GM12875 (cell line): ENCODE data around the gene ADD1.

Experiments used
- H3K4me3 ChIP-seq: one replicate; pipeline ENCODE4 v1.5.1; 2011; ENCODE audit warnings: low read depth, low read length, control low read depth
- TF ChIP-seq, protein P1 (sequence below): IDR thresholded peaks from 2 replicates; pipeline ENCODE4 v1.5.1; 2011; ENCODE audit warnings: low read depth, mild to moderate bottlenecking, control low read depth, inconsistent platforms, low read length, moderate library complexity, borderline replicate concordance; ENCODE audit not compliant: insufficient read depth

ADD1 gene

DNA sequence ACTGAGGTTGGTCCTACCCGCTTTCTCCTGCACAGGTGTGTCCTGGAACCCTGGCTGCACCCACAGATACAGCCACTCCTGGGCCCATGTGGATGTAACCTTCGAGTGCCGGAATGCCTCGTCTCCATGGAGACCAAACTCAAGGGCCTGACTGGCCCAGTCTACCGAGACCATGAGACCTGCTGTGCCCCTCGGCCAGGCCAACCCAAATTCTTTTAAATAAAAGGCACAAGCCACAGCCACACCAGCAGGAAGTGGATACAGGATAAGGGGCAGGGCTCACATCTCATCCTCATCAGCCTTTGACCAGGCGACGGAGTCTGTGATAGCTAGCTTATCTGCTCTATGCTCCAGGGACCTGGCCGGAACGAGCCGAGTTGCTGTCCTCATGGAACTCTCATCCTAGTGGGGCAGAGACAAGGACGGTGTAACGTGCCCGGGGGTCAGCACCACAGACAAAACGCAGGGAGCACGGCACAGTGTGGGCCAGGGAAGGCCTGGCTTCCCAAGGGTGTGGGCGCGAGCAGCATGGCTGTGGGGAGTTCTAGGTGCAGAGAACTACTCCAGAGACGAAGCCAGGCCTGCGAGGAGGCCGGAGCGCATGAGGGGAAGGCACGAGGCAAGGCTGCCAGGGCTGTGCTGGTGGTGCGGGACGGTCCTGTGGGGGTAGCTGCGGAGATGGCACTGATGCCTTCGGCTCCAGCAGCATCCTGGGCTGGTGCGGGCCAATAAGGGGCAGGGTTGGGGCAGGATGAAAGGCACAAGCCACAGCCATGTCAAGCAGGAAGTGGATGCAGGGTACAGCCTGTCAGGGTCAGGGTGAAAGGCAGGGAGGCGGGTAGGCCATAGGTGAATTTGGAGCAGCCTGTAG, 96.9 kb downstream of the ADD1 start:
- TF ChIP-seq, protein P1, sequence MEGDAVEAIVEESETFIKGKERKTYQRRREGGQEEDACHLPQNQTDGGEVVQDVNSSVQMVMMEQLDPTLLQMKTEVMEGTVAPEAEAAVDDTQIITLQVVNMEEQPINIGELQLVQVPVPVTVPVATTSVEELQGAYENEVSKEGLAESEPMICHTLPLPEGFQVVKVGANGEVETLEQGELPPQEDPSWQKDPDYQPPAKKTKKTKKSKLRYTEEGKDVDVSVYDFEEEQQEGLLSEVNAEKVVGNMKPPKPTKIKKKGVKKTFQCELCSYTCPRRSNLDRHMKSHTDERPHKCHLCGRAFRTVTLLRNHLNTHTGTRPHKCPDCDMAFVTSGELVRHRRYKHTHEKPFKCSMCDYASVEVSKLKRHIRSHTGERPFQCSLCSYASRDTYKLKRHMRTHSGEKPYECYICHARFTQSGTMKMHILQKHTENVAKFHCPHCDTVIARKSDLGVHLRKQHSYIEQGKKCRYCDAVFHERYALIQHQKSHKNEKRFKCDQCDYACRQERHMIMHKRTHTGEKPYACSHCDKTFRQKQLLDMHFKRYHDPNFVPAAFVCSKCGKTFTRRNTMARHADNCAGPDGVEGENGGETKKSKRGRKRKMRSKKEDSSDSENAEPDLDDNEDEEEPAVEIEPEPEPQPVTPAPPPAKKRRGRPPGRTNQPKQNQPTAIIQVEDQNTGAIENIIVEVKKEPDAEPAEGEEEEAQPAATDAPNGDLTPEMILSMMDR: no peak
- H3K4me3 ChIP-seq: no peak overlapping the region

DNA sequence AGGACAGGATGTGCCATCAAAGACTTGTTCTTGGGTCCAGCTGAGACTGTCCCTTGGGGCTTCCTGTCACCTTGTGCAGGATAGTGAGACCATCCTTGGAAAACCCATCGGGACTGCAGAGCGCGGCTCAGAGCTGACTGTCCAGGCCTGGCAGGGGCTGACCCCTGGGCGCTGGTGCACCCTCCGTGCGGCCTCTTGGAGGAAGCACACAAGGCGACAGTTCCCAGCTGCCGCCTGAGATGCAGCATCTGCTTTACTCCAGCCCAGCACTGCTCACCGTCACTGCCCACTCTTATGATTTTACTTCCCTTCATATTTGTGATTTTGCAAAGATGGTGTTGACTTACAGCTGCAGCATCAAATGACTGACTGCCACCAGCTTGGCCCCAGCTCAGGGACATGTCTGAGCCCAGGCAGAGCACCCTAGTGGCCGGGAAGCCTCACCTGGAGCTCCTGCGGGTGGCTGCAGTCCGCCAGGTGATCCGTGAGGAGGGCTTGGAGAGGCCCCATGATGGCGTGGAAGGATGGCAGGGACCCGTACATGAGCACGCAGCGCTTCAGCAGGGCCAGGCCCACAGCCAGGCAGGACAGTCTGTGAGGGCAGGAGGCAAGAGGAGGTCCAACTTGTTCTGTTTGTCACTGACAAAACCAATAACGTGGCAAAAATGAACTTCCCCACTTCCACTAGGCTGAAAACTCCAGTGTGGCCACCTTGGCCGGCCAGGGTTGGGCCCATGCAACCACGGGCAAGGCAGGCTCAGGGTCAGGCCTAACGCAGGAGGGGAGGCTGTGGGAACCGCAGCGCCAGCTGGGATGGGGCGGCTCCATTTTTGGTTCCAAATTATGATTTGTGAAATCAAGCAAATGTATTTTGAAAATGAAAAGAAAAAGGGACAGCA, 97.7 kb downstream of the ADD1 start:
- TF ChIP-seq, protein P1: no peak
- H3K4me3 ChIP-seq: no peak overlapping the region

DNA sequence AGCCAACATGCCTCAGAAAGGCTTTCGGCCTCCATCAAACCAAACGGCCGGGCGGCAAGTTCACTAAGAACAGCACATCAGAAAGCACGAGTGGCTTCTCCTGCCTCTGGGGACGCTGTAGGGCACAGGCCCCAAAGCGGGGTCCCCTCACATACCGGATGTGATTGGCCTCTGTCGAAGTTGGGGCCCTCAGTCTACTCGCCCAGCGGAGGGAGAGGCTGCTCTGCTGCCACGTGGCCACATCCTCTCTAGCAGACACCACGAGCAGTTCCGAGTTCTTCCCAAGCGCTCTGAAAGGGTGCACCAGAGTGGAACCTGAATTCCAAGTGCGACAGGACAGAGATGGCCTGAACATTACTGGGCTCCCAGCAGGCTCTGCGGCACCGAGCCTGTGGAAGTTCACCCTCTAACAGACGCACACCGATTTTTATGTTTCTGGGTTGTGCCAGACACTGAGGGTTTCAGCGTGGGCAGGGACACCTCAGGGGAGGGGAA, 98.4 kb downstream of the ADD1 start:
- TF ChIP-seq, protein P1: no peak

DNA sequence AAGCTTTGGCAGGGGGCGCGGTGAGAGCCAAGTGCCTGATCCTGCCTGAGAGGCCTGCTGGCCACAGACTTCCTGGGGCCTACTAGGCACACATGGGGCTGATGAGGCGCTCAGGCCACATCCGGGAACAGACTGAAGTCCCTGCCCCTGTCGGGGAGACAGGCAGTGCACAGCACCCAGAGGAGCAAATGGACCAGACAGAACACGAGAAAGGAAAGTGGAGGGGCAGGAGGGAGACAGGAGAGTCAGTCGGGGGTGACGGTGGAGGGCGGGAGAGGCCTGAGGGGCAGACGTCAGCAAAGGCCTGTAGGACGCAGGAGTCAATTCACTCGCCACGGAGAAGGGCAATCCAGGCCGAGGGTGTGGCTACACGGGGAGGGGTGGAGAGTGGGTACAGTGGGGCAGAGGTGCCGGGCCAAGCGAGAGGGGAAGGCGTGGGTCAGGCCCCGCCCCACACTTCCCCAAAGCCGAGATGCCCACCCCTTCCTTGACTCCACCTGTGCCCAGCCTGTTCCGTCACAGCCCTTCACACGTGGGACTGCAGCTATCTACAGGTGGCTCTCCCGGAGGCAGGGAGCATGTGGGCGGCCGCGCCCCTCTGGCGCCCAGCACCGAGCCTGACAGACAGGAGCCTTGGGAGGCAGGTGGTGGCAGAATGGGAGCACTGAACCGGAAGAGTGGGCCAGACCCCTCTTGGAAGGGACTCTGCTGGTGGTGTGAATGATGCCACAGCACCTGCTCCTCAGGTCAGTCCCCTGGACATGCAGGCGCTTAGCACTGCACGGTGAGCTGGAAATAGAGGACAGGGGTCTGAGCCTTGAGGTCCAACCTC, 99.1 kb downstream of the ADD1 start:
- no peak overlapping the region for H3K4me3 ChIP-seq
- TF ChIP-seq, protein P1: no peak

More for the DNA sequence above, 98.4 kb downstream of the ADD1 start:
- no peak overlapping the region for H3K4me3 ChIP-seq

DNA sequence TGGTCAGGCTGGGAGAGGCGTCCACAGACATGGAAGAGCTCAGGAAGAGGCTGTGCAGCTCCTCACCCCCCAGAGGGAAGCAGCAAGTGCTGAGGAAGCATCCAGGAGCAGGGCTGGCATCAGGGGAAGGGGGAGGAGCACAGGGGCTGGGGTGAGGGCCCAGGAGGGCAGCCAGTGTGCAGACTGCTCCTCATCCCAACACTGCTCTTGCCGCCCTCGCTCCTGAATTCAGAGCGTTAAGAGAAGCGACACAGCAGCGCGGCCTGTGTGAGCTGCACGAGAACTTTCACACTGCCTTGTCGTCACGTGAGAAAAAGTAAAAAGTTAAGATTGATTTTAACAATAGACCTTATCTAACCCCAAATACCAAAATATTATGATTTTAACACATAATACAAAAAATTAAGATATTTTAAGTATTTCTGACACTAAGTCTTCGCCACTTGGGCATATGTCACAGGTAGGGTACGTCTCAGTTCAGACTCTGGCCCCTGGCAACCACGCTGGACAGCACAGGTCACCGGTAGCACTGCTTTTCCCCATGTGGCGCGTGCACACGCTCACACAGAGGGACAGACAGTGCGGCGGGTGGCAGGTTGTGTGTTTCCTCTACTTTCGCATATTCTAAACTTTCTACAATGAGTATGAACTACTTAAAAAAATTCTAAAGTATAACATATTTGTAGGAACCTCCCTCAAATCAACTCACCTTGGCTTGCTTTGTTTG, 99.9 kb downstream of the ADD1 start:
- no peak overlapping the region for H3K4me3 ChIP-seq
- TF ChIP-seq, protein P1: no peak

DNA sequence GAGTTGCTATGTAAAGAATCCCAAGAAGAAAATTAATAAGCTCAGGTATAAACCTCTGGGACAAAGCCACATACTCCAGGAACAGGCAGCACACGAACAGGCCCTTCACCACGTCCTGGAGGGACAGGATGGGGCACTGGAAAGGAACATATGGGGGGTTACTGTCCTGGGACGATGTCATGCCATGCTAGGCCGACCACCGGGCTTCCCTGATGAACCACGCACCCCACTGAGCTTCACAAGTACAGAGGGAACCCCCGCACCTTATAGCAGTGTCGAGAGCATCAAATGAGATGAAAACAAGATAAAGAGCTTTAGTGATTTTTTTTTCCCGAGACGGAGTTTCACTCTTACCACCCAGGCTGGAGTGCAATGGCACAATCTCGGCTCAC, 100.4 kb downstream of the ADD1 start:
- no peak overlapping the region for H3K4me3 ChIP-seq
- TF ChIP-seq, protein P1: no peak
